Fibroblast of the aortic adventitia (primary cell): ENCODE measurements around the gene AKAP7. TPM values are rescaled to one million over a fixed set of nuclear protein-coding genes. Genes with fewer than 3 reads are reported as not detected.

ENCODE experiments used
- DNase-seq: peaks from one replicate; pipeline ENCODE4 v3.0.0-alpha.2; 2010; ENCODE audit warnings: low read depth
- H3K4me3 ChIP-seq: 2 replicates; pipeline ENCODE4 v1.5.1; 2011; ENCODE audit warnings: low read depth, mild to moderate bottlenecking, control low read depth, low read length, moderate library complexity
- total RNA-seq: library from RNA; depleted of rRNA; stranded (reverse); fragments of >200 nt; gene quantifications from 2 replicates; pipeline ENCODE4 v1.2.3, GENCODE V29; 2012; ENCODE audit warnings: low replicate concordance
- TF ChIP-seq, protein P1 (sequence below): IDR thresholded peaks from 2 replicates; pipeline ENCODE4 v1.5.1; 2011; ENCODE audit warnings: mild to moderate bottlenecking, low read length, control low read depth, inconsistent platforms; ENCODE audit not compliant: insufficient read depth

AKAP7 gene
- total RNA-seq, 1 donor = 5.4 TPM

DNA sequence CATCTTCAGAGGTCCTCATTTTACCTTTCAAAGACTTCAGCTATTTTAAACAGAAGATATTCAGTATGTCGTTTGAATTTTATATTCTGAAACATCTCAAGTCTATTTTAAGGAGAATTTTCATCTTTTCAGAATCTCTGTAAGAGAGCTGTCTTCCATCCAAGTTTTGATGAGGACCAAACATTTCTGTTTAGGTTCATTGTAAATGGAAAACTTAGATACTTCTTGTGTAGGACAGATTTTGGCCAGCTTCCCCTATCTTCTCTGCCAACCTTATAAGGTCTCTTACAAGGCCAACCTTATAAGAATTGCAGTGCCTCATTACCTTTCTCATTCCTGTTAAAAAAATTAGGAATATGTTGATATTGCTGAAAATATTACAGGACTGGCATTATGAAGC is 88.1 kb downstream of the AKAP7 start:
- H3K4me3 ChIP-seq = no peak overlapping the region
- TF ChIP-seq, protein P1, sequence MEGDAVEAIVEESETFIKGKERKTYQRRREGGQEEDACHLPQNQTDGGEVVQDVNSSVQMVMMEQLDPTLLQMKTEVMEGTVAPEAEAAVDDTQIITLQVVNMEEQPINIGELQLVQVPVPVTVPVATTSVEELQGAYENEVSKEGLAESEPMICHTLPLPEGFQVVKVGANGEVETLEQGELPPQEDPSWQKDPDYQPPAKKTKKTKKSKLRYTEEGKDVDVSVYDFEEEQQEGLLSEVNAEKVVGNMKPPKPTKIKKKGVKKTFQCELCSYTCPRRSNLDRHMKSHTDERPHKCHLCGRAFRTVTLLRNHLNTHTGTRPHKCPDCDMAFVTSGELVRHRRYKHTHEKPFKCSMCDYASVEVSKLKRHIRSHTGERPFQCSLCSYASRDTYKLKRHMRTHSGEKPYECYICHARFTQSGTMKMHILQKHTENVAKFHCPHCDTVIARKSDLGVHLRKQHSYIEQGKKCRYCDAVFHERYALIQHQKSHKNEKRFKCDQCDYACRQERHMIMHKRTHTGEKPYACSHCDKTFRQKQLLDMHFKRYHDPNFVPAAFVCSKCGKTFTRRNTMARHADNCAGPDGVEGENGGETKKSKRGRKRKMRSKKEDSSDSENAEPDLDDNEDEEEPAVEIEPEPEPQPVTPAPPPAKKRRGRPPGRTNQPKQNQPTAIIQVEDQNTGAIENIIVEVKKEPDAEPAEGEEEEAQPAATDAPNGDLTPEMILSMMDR = no peak
- no peak for DNase-seq

DNA sequence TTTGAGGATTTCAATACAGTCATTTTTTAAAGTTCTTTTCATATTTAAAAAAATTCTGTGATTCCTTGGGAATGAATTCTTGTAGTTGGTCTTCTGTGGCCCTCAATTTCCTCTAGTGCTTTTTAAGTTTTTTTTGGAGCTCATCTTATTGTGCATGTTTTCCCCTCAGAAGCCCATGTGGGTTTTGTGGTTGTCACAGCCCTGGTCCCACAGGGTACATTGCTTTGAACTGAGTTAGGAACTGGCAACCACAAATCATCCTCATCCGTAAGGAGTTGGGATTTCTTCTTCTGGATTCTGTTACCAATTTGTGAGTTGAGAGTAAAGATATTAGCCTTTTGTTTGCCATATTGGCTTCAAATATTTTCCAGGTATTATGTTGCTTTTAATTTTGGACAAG is 89.9 kb downstream of the AKAP7 start:
- H3K4me3 ChIP-seq = no peak overlapping the region
- no peak for DNase-seq
- TF ChIP-seq, protein P1 = no peak

DNA sequence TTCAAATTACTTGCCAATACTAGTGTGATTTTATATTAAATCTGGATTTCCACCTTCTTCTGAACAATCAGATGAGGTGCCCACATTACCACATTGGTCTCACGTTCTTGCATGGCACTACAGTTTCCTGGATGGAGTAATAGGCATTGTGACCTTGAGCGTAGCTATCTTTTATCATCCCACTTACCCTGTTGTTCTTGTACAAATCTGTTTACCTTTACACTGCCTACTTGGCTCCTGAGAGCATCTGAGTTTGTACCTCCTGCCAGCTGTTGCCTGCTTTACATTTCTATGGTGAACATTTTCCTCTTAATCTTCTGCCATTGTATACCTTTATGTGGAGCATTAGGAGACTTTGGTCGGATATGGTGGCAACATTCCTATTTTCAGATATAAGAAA is 90.7 kb downstream of the AKAP7 start:
- no peak overlapping the region for H3K4me3 ChIP-seq
- TF ChIP-seq, protein P1 = no peak
- DNase-seq = no peak

DNA sequence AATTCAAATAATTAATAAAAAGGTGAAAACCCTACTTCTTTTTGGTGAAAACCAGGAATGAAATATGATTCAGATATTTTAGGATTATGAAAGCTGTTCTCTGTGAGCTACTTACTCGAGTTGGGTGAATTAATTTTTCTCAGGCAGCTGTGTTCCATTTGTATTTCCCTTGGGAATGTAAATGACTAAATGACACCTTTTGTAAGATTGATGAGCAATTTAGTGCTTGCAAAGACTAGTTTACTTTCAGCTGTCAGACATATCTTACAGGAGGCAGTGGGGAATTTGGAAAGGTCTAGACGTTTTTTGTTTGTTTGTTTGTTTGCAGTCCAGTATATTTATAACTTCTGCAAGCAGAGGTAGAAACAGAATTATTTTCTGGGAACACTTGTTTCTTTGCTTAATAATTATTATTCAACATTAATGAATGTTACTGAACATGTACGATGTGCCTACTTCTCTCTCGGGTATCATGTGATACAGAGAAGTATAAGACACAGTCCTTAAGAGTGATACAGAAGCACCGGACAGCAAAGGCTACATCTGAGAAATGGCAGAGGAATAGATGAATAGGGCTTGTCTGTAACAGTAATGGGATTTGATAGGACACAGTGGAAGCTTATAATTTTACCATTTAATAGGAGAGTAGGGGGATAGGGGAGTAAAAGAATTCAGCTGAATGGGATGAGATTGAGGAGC is 91.3 kb downstream of the AKAP7 start:
- DNase-seq = no peak
- TF ChIP-seq, protein P1 = no peak
- no peak overlapping the region for H3K4me3 ChIP-seq

DNA sequence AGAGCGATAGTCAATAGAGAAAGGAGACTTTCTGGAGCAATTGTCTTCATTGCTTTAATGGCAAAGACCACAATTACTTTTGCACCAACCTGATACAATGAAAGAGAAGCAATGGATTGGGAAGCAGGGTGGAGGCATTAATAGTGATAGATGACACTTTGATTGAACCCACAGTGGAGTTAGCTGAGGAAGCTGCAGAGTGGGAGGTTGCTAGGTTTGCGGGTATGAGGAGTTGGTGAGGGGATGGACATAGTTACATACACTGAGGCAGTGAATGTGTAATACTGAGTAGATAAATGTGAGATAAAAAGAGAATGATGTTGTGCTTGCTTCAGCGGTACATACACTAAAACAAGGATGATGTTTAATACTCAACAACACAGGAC is 91.9 kb downstream of the AKAP7 start:
- DNase-seq = no peak
- TF ChIP-seq, protein P1 = no peak
- H3K4me3 ChIP-seq = no peak overlapping the region

DNA sequence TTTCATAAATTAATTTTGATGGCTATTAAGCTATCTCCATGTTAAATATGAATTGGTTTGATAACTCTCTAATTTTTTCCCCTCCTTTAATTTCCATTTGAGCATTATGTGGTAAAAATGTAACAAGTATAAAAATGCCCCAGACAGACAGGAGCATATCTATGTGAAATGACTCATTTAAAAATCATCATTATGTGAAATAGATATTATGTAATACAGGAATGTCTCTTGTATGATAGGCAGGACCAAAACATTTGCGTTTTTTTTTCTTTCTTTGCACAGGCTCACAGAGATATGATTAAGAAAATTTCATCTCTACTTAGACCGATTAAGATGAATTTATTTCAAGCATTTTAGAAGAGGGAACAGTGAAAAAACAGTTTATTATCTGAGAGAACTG is 95.8 kb downstream of the AKAP7 start:
- TF ChIP-seq, protein P1 = no peak
- no peak overlapping the region for H3K4me3 ChIP-seq
- DNase-seq = no peak

DNA sequence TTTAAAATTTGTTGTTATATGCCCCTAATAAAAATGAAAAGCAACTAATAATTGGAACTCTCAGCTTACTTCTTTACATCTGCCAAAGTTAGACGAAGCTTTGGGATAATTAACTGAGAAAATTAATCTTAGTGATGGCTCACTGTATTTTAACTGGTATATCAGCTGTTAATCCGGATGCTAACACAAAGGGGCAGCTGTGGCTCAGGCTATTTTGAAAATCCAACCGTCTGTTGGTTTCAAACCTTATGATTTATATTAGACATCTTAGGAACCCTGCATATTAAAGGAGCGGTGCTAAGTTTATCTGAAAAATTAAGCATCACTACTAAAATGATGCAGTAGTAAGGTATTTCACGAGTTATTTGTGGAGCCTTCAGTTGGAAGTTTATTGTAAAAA is 96.6 kb downstream of the AKAP7 start:
- H3K4me3 ChIP-seq = no peak overlapping the region
- no peak for DNase-seq
- TF ChIP-seq, protein P1 = no peak
